ENCODE results near the gene KSR2.

Gene KSR2

GRCh38 chr12:117855165-117855564 lies 113.6 kb downstream of the KSR2 start:
- DNase-seq: no peak

GRCh38 chr12:117854339-117855012 lies 114.3 kb downstream of the KSR2 start:
- DNase-seq: peak; percentile 40 to 64

- DNase-seq: no peak
Measured at GRCh38 chr12:117853600-117853999, 115.2 kb downstream of the KSR2 start.

GRCh38 chr12:117850048-117850447 lies 118.7 kb downstream of the KSR2 start:
- DNase-seq: peak in 1 of 2 experiments; percentile 69

GRCh38 chr12:117847371-117847770 lies 121.4 kb downstream of the KSR2 start:
- DNase-seq: no peak

- DNase-seq: no peak
Measured at GRCh38 chr12:117845271-117845904, 123.4 kb downstream of the KSR2 start.

GRCh38 chr12:117844114-117844830 lies 124.5 kb downstream of the KSR2 start:
- DNase-seq: no peak

GRCh38 chr12:117842630-117843029 lies 126.2 kb downstream of the KSR2 start:
- no peak for DNase-seq

- no peak for DNase-seq
Measured at GRCh38 chr12:117842220-117842619, 126.6 kb downstream of the KSR2 start.

GRCh38 chr12:117837737-117838050 lies 131.1 kb downstream of the KSR2 start:
- no peak for DNase-seq

GRCh38 chr12:117836999-117837736 lies 131.6 kb downstream of the KSR2 start:
- peak in 1 of 2 experiments; percentile 49 for DNase-seq

- no peak for DNase-seq
Measured at GRCh38 chr12:117836476-117836875, 132.3 kb downstream of the KSR2 start.

GRCh38 chr12:117835156-117835555 lies 133.6 kb downstream of the KSR2 start:
- DNase-seq: no peak

- DNase-seq: peak in 1 of 2 experiments; percentile 29
Measured at GRCh38 chr12:117832459-117833457, 136.0 kb downstream of the KSR2 start.

GRCh38 chr12:117830471-117830870 lies 138.3 kb downstream of the KSR2 start:
- DNase-seq: no peak

GRCh38 chr12:117829108-117829507 lies 139.7 kb downstream of the KSR2 start:
- no peak for DNase-seq

- no peak for DNase-seq
Measured at GRCh38 chr12:117827660-117828059, 141.1 kb downstream of the KSR2 start.

GRCh38 chr12:117825827-117826226 lies 143.0 kb downstream of the KSR2 start:
- DNase-seq: no peak

GRCh38 chr12:117821480-117822175 lies 147.2 kb downstream of the KSR2 start:
- DNase-seq: no peak

GRCh38 chr12:117820216-117820907 lies 148.4 kb downstream of the KSR2 start:
- no peak for DNase-seq

GRCh38 chr12:117819160-117819559 lies 149.6 kb downstream of the KSR2 start:
- no peak for DNase-seq

All from SW 1271 (cell line).